NCI-H82 (cell line): ENCODE measurements around the gene PPOX.

Source experiments
- DNase-seq: peaks from one replicate; lab custom pipeline; 2025; lab: John Stamatoyannopoulos, UW

Gene PPOX

DNA sequence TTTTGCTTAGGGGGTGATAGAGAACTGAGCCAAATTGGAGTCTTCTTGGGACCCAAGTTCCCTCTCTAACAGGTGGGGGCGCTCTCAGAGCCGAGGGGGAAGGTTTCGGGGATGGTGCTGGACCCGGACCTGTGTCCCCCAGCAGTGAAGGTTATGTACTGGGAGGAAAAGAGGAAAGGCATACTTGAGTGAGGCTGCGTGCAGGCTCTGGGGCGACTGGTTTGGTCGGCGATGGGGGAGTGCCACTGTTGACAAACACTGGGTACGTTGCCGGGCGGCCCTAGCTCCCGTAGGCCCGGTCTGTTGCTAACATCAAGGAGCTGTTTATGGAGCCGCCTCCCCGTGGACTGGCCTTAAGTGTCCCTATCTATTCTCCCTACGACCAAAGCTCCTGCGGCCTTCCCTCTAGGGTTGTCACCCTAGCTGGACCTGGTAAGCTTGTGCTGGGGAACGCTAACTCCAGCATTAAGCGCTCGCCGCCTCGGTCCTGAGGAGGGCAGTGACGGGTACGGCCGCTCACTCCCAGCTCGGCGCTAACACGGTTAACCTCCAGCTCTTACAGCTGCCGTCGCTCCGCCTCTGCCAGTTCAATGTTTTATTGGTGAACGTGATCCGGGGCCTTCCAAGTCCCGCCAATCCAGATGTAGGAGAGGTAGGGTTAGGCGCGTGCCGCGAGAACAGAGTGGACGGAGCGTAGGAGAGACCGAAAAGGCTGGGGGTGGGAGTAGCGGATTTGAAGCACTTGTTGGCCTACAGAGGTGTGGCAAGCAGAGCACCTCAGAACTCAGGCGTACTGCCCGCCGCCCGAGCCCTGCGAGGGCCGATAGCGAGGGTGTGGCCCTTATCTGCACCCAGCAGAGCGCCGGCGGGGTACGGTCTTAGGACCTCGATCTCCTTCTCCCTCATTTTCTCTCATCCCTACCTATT, at the start of gene PPOX:
PPOX (plus strand) TSS at position 685 of the 927 bp plus-strand sequence. CDS start 422 bp downstream, outside the sequence.
- DNase-seq = peak; percentile 100

DNA sequence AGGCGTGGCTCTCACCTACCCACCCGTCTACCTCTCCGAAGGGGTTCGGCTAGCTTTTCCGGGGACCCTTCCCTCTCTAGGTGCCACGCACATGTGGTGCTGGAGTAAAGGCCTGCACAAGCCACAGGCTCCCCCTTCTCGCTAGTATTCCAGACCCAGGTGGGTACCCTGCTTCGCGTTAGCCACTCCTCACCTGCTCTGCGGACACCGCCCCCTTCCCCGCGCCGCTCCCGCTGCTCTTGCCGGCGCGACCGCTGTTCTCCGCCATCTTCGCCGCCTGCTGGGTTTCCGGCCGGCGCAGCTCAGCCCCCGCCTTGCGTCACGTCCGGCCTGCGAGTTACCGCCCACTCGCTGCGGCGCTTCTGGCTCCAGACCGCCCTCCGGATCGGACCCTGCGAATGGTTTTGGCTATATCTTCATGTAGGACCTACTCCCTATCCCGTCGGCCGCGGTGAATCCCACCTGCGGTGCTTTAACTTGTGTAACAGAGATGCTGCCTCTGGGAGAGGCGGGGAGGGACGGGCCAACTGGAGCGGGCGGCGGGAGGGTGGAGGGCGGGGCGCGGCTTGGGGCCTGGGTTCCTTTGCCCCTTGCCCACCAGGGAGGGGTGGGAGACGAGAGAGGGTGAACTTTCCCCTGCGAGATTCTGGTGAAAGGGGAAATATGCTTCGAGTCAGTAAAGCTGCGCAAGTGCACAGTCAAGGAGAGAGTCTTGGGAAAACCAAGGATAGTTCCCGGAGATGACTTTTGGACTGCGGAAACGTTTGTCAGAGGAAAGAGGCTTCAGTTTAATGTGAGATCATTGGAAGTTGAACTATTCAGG, 48.3 kb upstream of the PPOX start, which contains the start of the genes NIT1 and PFDN2:
NIT1 (plus strand) TSS at position 347 of the 823 bp plus-strand sequence; CDS start at position 419, 72 bp downstream.
PFDN2 (minus strand) TSS at position 279 of the 823 bp plus-strand sequence; CDS start at position 268, 11 bp downstream.
- peak; percentile 92 for DNase-seq

DNA sequence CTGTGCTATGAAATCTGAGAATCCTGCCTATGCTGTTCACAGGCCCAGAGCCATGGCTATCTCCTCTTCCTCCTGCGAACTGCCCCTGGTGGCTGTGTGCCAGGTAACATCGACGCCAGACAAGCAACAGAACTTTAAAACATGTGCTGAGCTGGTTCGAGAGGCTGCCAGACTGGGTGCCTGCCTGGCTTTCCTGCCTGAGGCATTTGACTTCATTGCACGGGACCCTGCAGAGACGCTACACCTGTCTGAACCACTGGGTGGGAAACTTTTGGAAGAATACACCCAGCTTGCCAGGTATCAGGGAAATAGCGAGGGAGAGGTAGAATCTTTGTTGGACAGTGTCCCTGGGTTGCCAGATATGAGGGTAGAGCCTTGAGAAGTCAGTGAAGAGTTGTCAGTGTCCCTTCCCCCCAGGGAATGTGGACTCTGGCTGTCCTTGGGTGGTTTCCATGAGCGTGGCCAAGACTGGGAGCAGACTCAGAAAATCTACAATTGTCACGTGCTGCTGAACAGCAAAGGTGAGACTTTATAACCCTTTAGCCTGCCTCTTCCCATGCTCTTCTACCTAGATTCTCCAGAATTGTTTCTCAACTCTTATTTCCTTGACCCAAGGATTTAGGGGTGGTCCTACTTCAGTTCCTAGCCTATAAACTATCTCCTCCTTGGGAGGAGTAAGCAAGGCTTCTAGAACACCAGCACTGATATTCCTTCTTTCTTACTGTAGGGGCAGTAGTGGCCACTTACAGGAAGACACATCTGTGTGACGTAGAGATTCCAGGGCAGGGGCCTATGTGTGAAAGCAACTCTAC, 46.9 kb upstream of the PPOX start:
- peak; percentile 75 for DNase-seq

DNA sequence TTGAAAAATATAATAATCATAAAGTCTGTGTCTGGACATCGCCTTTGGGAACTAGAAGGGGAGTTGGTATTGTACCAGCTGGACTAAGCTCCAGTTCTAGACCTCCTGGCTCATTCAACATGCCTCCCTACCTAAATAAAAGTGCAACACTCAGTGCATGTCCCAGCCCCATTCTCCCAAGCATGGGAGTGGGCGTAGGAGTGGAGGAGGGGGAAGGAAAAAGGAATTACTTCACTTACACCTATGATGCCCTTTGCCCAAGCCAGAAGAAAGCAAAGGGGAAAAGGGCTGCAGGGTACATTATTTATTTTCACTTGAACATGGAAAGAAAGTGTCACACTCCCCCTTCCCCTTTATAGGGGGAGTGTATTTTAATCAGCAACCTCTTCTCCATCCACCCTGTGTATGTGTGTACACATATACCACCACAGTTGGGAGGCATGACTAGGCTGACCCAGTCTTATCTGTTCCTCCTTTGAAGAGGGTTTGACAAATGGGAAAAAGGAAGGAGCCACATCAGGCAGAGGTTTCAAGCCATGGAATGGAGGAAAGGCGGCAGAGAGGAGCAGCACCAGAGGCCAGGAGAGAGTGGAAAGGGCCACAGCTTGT, 45.1 kb upstream of the PPOX start:
- DNase-seq = no peak

DNA sequence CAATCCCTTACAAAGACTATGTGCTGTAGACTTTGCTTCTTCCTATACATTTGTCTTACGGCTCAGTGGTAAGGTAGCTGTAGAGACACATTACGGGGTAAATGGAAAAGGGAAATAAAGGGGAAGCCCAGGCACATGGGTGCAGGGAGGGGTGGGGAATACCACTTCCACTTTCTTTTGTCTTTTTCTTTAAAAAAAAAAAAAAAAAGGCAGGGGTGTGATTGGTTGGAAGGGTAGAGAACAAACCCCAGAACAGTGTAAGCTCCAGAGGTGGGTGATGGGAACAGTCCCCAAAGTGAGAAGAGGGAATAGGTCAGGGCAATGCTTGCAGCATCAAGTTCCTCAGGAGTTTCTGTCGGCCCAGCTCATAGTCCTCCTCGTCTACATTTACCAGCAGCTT, 44.4 kb upstream of the PPOX start:
- DNase-seq = no peak

DNA sequence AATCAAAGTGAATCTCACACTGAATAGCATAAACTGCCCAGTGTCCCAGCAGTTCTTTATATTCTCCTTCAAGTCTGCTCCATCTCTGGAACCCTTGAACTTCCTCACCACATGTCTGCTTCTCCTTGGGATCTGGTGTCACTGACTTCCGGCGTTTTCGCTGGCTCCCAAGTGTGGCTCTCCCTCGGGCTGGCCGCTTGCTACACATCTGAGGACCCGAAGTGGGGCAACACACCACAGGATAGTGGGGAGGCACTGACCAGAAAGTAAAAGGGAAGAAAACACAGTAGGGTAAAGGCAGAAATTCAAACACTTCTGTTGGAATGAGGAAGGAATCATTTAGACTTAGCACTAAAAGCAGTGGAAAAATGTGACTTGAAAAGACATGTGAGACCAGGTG, 43.3 kb upstream of the PPOX start:
- DNase-seq = no peak

DNA sequence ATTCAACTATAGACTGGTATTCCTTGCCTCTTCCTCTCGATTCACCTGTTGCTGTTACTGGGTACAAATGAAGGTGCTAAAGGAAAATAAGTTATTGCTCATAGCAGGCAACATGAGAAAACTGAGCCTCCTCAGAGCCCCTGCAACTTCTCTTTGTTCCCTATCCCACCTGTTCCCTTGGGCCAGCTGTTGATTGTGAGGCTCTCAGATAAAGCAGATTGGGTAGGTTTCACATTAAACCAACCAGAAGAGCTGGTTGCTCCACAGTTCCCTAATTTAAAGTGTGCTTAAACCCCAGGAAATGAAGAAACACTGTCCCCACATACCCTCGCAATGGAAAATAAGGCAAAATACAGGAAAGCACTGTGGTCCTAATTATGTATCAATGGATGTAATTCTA, 38.6 kb upstream of the PPOX start:
- DNase-seq = no peak

DNA sequence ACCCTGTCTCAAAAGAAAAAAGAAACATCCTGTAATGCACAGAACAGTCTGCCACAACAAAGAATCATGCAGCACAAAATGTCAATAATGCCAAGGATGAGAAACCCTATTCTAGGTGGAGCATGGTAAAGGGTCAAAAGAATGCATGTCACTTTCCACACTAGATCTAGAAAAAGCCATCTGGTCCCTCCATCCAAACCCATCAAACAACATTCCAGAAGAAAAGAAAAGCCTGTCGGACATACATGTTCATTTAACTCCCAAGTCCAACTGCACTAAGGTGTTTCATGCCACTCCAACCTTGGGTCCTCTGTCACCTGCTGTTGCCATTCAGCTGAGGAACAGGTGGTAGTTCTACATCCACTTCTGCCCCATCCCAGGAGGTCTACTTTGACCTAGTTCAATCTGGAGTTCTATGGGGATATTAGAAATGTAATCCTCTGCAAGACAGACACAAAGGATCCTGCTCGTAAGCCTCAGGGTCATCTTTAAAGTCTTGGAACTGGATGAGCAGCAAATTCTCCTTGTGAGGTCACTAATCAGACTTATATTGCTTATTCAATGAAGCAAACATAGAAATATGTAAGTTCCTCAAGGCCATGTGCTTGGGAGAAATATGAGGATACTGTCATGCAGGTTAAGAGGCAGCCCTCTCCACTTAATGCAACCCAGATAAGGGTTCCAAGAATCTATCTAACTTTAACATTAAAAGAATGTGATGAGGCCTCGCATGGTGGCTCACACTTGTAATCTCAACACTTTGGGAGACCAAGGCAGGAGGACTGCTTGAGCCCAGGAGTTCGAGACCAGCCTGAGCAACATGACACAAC, 37.4 kb upstream of the PPOX start:
- no peak for DNase-seq

DNA sequence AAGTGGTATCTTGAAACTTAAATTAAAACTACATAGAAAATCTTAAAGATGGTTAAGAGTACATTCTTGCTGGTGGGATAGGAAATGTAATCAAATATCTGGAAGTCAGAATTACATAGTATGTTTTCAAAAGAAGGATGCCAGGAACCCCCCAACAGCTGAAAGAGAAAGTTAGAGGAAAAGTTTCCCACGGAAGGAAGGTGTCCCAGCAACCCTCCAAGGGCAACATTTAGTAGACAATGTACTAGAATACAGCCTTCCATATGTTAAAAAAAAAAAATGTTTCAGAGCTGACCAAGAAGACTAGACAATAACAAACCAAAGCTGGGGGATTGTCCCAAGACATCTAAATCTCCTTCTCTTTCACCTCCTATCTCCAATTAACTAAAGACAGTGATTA, 36.0 kb upstream of the PPOX start:
- DNase-seq = no peak

DNA sequence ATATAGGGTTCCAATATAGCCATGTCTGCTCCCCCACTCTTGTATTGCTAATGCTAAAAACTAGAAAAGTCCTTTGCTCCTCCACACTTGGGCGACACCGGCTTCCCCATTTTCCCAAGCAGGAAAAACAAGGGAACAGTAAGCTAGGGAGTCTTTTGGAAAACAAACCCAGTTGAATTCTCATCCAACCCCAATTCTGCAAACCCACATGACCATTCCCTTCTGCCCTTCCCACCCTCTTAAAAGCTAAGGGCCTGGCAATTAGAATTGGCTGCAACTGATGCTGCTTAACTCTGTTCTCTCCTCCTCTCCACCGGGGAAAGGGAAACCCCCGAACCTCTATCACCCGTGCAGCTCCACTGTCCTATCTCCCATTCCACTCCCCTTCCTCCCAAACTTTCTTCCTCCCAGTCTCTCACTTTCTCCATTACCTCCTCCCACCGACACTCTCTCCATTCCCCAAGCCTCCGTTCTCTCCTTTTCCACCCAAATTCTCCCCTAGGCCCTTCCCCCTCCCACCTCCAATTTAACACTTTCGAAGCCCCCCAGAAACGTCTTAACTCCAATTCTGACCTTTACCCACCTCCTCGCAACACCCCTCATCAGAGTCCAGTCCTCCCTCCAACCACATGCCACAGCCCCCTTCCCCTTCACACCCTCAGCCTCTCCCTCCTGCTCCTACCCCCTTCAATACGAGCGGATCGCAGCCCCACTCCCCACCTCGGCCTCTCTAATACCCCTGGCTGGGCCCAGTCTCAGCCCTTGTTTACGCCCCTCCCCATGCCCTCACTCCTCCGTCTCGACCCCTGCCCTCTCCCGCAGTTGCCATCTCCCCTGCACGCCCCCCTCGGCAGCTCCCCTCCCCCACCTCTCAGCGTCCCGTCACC, 34.5 kb upstream of the PPOX start:
- DNase-seq = peak; percentile 59

DNA sequence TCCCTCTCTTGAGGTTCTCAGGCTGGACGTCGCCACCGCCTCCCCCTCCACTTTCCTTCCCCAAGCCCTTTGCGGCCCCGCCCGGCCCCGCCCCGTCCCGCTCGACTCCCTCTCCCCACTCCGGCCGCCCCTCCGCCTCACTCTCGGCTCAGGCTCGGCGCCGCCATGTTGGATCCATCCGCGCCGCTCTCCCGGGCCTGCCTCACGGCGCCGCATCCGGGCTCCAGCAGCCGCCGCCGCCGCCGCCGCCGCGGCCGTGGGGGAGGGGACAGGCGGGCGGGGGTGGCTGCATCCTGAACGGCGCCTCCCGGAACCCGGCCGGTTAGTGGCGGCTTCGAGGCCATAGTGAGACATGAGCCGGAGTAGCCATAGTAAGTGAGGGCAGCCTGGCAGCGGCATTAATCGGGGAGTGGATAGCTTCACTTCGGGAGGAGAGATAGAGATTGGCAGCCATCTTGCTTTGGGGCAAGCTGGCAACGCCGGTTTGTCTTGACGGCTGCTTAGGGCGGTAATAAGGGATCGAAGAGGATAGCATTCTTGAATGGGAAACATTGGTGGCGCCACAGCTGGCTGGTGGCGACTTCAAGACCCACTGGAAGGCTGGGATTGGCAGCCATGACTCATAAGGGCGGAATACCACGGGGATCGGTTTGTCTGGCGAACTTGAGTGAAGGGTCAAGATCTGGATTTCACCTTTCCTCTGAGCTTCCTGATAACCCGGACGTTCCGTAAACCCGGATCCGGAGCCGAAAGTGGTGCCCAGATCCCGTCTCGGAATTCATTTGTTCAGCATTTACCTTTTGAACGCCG, 33.6 kb upstream of the PPOX start, which contains the start of gene DEDD:
DEDD (minus strand) TSS at position 258 of the 810 bp plus-strand sequence. CDS start 8,205 bp downstream, outside the sequence.
- peak; percentile 100 for DNase-seq

DNA sequence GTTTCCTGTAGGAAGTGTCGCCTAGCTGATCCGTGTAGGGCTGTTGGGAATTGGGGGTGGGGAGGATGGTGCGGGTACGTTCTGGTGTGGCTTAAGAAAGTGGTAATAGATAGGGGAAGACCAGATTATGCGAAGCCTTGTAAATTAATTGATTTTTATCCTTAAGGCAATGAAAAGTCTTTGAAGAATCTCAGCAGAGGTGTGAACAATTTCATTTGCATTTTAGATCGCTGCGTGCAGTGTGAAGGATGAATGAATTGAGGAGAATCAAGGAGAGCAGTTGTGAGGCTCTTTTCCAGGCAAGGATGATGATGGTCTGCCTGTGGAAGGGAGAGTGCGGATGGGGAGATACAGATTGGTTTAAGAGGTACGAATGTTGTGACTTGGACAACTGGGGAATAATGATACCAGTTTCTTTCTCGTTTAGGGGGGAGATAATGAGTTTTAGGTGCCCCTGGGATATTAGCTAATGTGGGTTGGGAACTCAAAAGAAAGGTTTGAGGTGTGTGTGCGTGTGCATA, 32.9 kb upstream of the PPOX start:
- peak; percentile 66 for DNase-seq

DNA sequence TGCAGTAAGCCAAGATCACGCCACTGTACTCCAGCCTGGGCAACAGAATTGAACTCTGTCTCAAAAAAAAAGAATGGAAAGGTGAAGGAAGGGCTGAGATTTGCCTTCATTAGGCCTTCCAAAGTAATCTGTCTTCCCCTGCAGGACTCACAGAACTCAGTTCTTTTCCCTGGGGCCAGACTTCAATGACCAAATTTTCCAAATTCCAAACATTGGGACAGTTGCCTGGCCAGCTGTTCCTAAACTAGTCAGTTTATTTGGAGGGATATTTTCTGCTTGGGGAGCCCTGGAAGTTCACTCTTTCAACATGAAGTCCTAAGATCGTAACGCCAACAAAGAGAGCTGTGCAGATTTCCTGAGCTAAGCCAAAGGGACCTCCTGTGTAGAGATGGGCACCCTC, 28.3 kb upstream of the PPOX start:
- DNase-seq = no peak

DNA sequence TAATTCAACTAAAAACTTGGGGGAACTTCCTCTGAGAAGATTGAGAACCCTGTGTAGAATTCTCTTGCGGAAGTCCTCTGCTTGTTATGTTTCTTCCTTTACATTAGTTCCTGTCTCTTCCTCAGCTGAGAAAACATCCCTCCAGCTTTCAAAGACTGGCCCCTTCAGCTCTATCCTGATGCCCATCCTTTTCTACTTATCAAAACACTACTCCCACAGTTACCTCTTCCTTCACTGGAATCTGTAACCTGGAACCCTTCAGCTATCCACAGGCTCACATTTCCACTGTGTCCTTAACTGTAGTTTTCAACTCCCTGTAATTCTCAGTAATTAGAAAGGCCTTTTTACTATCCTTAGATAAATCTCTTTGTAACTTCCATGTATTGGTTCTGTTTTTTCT, 27.8 kb upstream of the PPOX start:
- DNase-seq = no peak

DNA sequence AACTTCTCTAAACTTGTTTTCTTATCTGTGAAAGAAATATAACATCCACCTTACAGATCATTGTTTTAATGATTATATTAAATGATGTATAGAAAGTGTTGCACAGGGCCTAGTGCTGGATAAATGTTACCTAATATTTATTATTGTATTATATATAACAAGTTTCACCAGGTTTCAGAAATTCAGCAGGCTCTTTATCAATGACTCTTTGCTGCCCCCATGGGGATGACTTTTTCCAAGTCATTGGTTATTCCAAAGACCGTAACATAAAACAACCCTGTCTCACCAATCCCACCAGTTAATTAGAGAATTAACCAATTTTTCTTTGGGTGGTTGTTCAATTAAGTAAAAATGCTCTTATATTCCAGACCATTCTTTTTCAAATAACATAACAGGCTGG, 26.5 kb upstream of the PPOX start:
- DNase-seq = peak; percentile 70

DNA sequence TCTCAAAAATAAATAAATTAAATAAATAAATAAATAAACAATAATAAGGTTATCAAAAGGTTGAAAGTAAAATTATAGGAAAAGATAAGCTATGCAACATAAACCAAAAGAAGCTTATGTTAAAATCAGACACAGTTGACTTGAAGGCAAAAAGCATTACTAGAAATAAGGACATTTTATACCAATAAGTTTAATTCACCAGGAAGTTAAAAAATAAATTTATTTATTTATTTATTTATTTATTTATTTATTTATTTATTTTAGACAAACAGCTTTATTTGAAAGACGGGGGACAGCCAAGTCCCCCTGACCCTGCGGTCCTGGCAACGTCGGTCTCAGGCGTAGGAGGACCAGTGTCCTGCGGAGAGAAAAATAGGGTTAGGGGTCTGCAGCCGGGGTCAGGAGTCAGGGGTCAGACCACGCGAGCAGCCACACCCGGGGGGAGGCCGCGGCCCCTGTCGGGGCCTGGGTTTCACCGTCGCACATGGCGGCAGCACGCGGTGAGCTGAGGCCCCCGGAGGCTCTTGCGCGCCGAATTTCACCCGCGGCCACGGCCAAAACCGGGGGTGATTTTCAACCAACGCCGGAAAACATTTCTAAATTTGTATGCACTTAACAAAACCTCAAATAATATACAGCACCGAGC, 25.3 kb upstream of the PPOX start:
- no peak for DNase-seq

DNA sequence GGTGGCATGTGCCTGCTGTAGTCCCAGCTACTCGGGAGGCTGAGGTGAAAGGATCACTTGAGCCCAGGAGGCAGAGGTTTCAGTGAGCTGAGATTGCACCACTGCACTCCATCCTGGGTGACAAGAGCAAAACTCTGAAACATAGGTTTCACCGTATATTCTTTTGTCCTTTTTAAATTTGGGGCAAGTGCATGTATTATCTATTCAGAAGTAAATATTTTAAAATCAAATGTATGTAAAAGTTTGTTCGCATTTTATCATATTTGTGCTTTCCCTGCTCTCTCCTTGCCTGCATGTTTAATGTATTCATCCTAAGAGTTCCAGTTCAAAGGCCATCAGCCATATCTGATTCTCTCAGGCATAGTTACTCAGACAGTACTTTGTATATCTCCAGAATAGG, 20.4 kb upstream of the PPOX start:
- no peak for DNase-seq

DNA sequence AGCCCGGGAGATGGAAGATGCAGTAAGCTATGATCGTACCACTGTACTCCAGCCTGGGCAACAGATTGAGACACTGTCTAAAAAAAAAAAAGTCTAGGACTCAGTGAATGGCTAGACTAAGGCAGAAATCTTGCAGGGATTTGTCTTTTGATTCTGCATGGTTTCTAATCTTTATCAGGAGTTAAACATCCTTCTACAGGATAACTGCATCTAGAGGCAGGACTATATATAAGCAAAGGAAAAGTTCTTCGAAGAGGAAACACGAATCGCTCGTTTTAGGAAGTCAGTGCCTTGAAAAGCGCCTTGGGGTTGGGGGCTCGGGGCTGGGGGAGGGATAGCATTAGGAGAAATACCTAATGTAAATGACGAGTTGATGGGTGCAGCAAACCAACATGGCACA, 13.1 kb upstream of the PPOX start:
- DNase-seq = no peak
